ENCODE results near the gene ZNF467.

ZNF467 gene

GRCh38 chr7:149768931-149769330 lies 4.5 kb downstream of the ZNF467 start:
- TF ChIP-seq CTCF (IDR thresholded peaks at IDR 0.05; ENCODE audit: low read depth, low read length), result no peak
- Histone ChIP-seq H3K27me3 (peaks cover 34% of the 10 kb centered on the region), H3K4me3 (ENCODE audit: low read depth, low read length) (no peak overlapping the region), H3K36me3 (no peaks in the 10 kb centered on the region), H3K4me1 (peaks cover 4% of the 10 kb centered on the region), H3K9me3 (no peaks in the 10 kb centered on the region)
- DNase-seq, result no peak

- TF ChIP-seq CTCF (IDR thresholded peaks at IDR 0.05; ENCODE audit: low read depth, low read length), result no peak
- H3K4me3 ChIP-seq (ENCODE audit: low read depth, low read length), result no peak overlapping the region
- no peaks in the 10 kb centered on the region for H3K9me3 ChIP-seq
- DNase-seq, result no peak
- H3K4me1 ChIP-seq, result peaks cover 4% of the 10 kb centered on the region
- H3K36me3 ChIP-seq, result no peaks in the 10 kb centered on the region
- peaks cover 34% of the 10 kb centered on the region for H3K27me3 ChIP-seq
Observed at GRCh38 chr7:149767068-149767467, 6.3 kb downstream of the ZNF467 start.

- Histone ChIP-seq H3K4me1 (peaks cover 3% of the 10 kb centered on the region), H3K27me3 (peaks cover 34% of the 10 kb centered on the region), H3K4me3 (ENCODE audit: low read depth, low read length) (no peak overlapping the region), H3K36me3 (no peaks in the 10 kb centered on the region), H3K9me3 (no peaks in the 10 kb centered on the region)
- no peak for DNase-seq
- no peak for TF ChIP-seq CTCF (IDR thresholded peaks at IDR 0.05; ENCODE audit: low read depth, low read length)
Observed at GRCh38 chr7:149766135-149766675, 7.2 kb downstream of the ZNF467 start.

GRCh38 chr7:149765399-149766121 lies 7.8 kb downstream of the ZNF467 start:
- Histone ChIP-seq H3K36me3 (no peaks in the 10 kb centered on the region), H3K27me3 (peaks cover 34% of the 10 kb centered on the region), H3K4me3 (ENCODE audit: low read depth, low read length) (no peak overlapping the region), H3K4me1 (no peaks in the 10 kb centered on the region), H3K9me3 (no peaks in the 10 kb centered on the region)
- TF ChIP-seq CTCF (IDR thresholded peaks at IDR 0.05; ENCODE audit: low read depth, low read length), result no peak
- DNase-seq, result no peak

- Histone ChIP-seq H3K4me3 (ENCODE audit: low read depth, low read length) (no peak overlapping the region), H3K27me3 (peaks cover 34% of the 10 kb centered on the region), H3K36me3 (no peaks in the 10 kb centered on the region), H3K9me3 (no peaks in the 10 kb centered on the region), H3K4me1 (no peaks in the 10 kb centered on the region)
- TF ChIP-seq CTCF (IDR thresholded peaks at IDR 0.05; ENCODE audit: low read depth, low read length), result no peak
- DNase-seq, result no peak
Observed at GRCh38 chr7:149764481-149765398, 8.6 kb downstream of the ZNF467 start.

All from BE2C (cell line).